CMK (cell line): ENCODE data around the gene SZT2.
A peak's percentile ranks its signal among the peaks of the same experiment; 100 is the strongest.
"Not testable (repeated sequence)": the region's sequence is repeated elsewhere in the genome, so short reads cannot be mapped to it uniquely, and the experiment has no call there.

Experiments
- DNase-seq: peaks from one replicate; pipeline ENCODE4 v3.0.0-alpha.2; 2010; ENCODE audit warnings: low read depth

SZT2 gene

GRCh38 chr1:43388613-43389012, 1.1 kb upstream of the SZT2 start:
- DNase-seq, result no peak

- no peak for DNase-seq
Observed at GRCh38 chr1:43392702-43393101, 3.0 kb downstream of the SZT2 start.

- DNase-seq, result no peak
Observed at GRCh38 chr1:43395523-43395922, 5.8 kb downstream of the SZT2 start.

GRCh38 chr1:43396059-43396458, 6.4 kb downstream of the SZT2 start:
- DNase-seq, result no peak

GRCh38 chr1:43398227-43398626, 8.5 kb downstream of the SZT2 start:
- no peak for DNase-seq

GRCh38 chr1:43400441-43400840, 10.7 kb downstream of the SZT2 start:
- DNase-seq, result not testable (repeated sequence)

- peak; percentile 72 for DNase-seq
Observed at GRCh38 chr1:43402089-43402865, 12.6 kb downstream of the SZT2 start.

- no peak for DNase-seq
Observed at GRCh38 chr1:43404353-43404752, 14.7 kb downstream of the SZT2 start.

GRCh38 chr1:43405219-43405875, 15.6 kb downstream of the SZT2 start:
- peak; percentile 84 for DNase-seq

GRCh38 chr1:43405876-43406234, 16.2 kb downstream of the SZT2 start:
- no peak for DNase-seq

- no peak for DNase-seq
Observed at GRCh38 chr1:43410571-43410970, 20.9 kb downstream of the SZT2 start.

GRCh38 chr1:43413426-43413825, 23.7 kb downstream of the SZT2 start:
- not testable (repeated sequence) for DNase-seq

GRCh38 chr1:43414634-43415223, 25.0 kb downstream of the SZT2 start:
- peak; percentile 67 for DNase-seq

GRCh38 chr1:43415901-43416300, 26.2 kb downstream of the SZT2 start:
- DNase-seq, result peak; percentile 58

- DNase-seq, result no peak
Observed at GRCh38 chr1:43418858-43419257, 29.2 kb downstream of the SZT2 start.

GRCh38 chr1:43419627-43420425, 30.1 kb downstream of the SZT2 start:
- DNase-seq, result no peak

GRCh38 chr1:43420874-43421273, 31.2 kb downstream of the SZT2 start:
- DNase-seq, result no peak

- DNase-seq, result no peak
Observed at GRCh38 chr1:43421396-43421795, 31.7 kb downstream of the SZT2 start.

GRCh38 chr1:43421976-43422750, 32.5 kb downstream of the SZT2 start:
- no peak for DNase-seq

GRCh38 chr1:43422995-43423671, 33.4 kb downstream of the SZT2 start:
- no peak for DNase-seq
